Measurements from ENCODE around the gene BCL6.

BCL6 gene

DNA sequence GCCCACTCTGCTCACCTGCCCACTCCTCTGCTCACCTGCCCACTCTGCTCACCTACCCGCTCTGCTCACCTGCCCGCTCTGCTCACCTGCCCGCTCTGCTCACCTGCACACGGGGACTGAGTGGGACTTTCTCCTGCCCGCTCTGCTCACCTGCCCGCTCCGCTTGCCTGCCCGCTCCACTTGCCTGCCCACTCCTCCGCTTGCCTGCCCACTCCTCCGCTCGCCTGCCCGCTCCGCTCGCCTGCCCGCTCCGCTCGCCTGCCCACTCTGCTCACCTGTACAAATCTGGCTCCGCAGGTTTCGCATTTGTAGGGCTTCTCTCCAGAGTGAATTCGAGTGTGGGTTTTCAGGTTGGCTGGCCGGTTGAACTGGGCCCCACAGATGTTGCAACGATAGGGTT, 20.0 kb downstream of the BCL6 start:
- Histone ChIP-seq H2BK5ac (ENCODE audit: low read depth, low read length, poor library complexity) (no peak overlapping the region), H4K8ac (ENCODE audit: low read depth, low read length) (no peak overlapping the region), H3K79me2 (ENCODE audit: control insufficient read depth, insufficient read depth, low read length, poor library complexity) (no peaks in the 10 kb centered on the region), H4K91ac (ENCODE audit: low read depth, low read length) (no peak overlapping the region), H3K27me3 (ENCODE audit: insufficient read depth, low read length) (no peaks in the 10 kb centered on the region), H3K18ac (ENCODE audit: low read length) (no peak overlapping the region), H2BK12ac (ENCODE audit: low read length) (no peak overlapping the region), H4K12ac (ENCODE audit: low read depth, low read length) (no peak overlapping the region), H3K14ac (ENCODE audit: low read length) (no peak overlapping the region), H3K23ac (ENCODE audit: low read length) (no peak overlapping the region), H3K36me3 (ENCODE audit: control insufficient read depth in 1 of 2, insufficient read depth in 2 of 2, low read length in 2 of 2) (peaks cover 43 to 65% of the 10 kb centered on the region in 2 experiments), H3K4me1 (ENCODE audit: control insufficient read depth in 1 of 2, insufficient read depth in 2 of 2, low read length in 2 of 2) (no peaks in the 10 kb centered on the region), H2AK5ac (ENCODE audit: low read length) (no peak overlapping the region), H2BK120ac (ENCODE audit: insufficient read depth, low read length, poor library complexity) (no peak overlapping the region), H3K4ac (ENCODE audit: low read depth, low read length) (no peak overlapping the region), H3K9me3 (ENCODE audit: insufficient read depth, low read depth, low read length) (peaks cover 1% of the 10 kb centered on the region), H3K27ac (ENCODE audit: low read depth, low read length) (no peak overlapping the region), H3K79me1 (ENCODE audit: low read length) (no peaks in the 10 kb centered on the region), H3K9ac (ENCODE audit: low read length) (no peak overlapping the region), H3K4me2 (ENCODE audit: low read length) (no peak overlapping the region), H2AFZ (ENCODE audit: insufficient read depth, low read length, poor library complexity) (no peak overlapping the region), H3K4me3 (ENCODE audit: low read depth, low read length) (no peak overlapping the region)
- no CpG with 5 or more reads among the region's 22 CpGs for WGBS (ENCODE audit: extremely low coverage, insufficient coverage, insufficient read length)
- no peak for DNase-seq

DNA sequence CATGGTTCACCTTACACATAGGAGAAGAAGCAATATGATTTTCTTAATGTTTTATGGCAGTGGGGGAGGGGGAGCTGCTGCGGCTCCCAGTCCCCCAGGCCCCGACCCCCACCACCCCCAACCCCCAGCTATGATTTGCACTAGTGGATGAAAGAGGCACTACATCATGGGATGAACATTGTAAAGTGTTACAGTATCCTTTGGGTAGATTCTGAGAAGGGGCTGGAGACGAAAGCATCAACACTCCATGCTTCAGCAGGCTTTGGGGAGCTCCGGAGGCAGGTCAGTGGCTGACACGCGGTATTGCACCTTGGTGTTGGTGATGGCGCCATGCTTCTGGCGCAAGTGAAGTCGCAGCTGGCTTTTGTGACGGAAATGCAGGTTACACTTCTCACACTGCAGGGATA, 23.1 kb downstream of the BCL6 start:
- no peak overlapping the region for H2AFZ ChIP-seq (ENCODE audit: insufficient read depth, low read length, poor library complexity)

GRCh38 chr3:187721055-187721454, 24.2 kb downstream of the BCL6 start:
- H3K27me3 ChIP-seq (ENCODE audit: insufficient read depth, low read length) = no peaks in the 10 kb centered on the region
- H3K4ac ChIP-seq (ENCODE audit: low read depth, low read length) = no peak overlapping the region
- no peak overlapping the region for H3K4me3 ChIP-seq (ENCODE audit: low read depth, low read length)

More for the DNA sequence above, 23.1 kb downstream of the BCL6 start:
- H2BK12ac ChIP-seq (ENCODE audit: low read length) = no peak overlapping the region
- H3K4ac ChIP-seq (ENCODE audit: low read depth, low read length) = no peak overlapping the region
- no peaks in the 10 kb centered on the region for H3K9me3 ChIP-seq (ENCODE audit: insufficient read depth, low read depth, low read length)
- no peaks in the 10 kb centered on the region for H3K4me1 ChIP-seq (ENCODE audit: control insufficient read depth in 1 of 2, insufficient read depth in 2 of 2, low read length in 2 of 2)
- H3K27ac ChIP-seq (ENCODE audit: low read depth, low read length) = no peak overlapping the region
- no peak for DNase-seq
- H3K4me2 ChIP-seq (ENCODE audit: low read length) = no peak overlapping the region
- no peaks in the 10 kb centered on the region for H3K79me1 ChIP-seq (ENCODE audit: low read length)
- H2AK5ac ChIP-seq (ENCODE audit: low read length) = no peak overlapping the region
- no peak overlapping the region for H4K12ac ChIP-seq (ENCODE audit: low read depth, low read length)
- H3K4me3 ChIP-seq (ENCODE audit: low read depth, low read length) = no peak overlapping the region
- no peak overlapping the region for H3K14ac ChIP-seq (ENCODE audit: low read length)
- H3K27me3 ChIP-seq (ENCODE audit: insufficient read depth, low read length) = no peaks in the 10 kb centered on the region
- no peak overlapping the region for H4K8ac ChIP-seq (ENCODE audit: low read depth, low read length)
- no peaks in the 10 kb centered on the region for H3K79me2 ChIP-seq (ENCODE audit: control insufficient read depth, insufficient read depth, low read length, poor library complexity)
- H3K36me3 ChIP-seq (ENCODE audit: control insufficient read depth in 1 of 2, insufficient read depth in 2 of 2, low read length in 2 of 2) = peaks cover 25 to 40% of the 10 kb centered on the region in 2 experiments
- no CpG with 5 or more reads among the region's 10 CpGs for WGBS (ENCODE audit: extremely low coverage, insufficient coverage, insufficient read length)
- no peak overlapping the region for H3K9ac ChIP-seq (ENCODE audit: low read length)
- H3K23ac ChIP-seq (ENCODE audit: low read length) = no peak overlapping the region
- no peak overlapping the region for H2BK120ac ChIP-seq (ENCODE audit: insufficient read depth, low read length, poor library complexity)
- no peak overlapping the region for H3K18ac ChIP-seq (ENCODE audit: low read length)
- no peak overlapping the region for H2BK5ac ChIP-seq (ENCODE audit: low read depth, low read length, poor library complexity)
- H4K91ac ChIP-seq (ENCODE audit: low read depth, low read length) = no peak overlapping the region

DNA sequence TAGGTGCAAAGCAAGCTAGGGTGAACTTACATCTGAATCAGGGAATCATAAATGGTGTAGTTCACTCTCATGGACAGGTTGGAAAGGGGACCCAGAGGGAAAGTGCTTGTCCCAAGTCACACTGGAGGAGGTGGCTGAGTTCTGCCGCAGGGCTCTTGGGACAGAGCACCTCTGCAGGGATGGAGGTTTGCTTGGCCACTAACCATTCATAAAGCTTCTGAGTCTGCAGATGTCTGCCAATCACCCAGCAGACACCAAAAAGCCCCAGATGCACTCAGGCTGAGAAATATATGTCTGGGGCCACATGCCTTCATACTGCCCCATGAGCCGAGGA, 25.0 kb downstream of the BCL6 start:
- Histone ChIP-seq H3K79me2 (ENCODE audit: control insufficient read depth, insufficient read depth, low read length, poor library complexity) (no peaks in the 10 kb centered on the region), H3K27me3 (ENCODE audit: insufficient read depth, low read length) (no peaks in the 10 kb centered on the region), H3K27ac (ENCODE audit: low read depth, low read length) (no peak overlapping the region), H4K91ac (ENCODE audit: low read depth, low read length) (no peak overlapping the region), H4K12ac (ENCODE audit: low read depth, low read length) (no peak overlapping the region), H3K4me1 (ENCODE audit: control insufficient read depth in 1 of 2, insufficient read depth in 2 of 2, low read length in 2 of 2) (no peaks in the 10 kb centered on the region), H2BK5ac (ENCODE audit: low read depth, low read length, poor library complexity) (no peak overlapping the region), H3K9ac (ENCODE audit: low read length) (no peak overlapping the region), H3K9me3 (ENCODE audit: insufficient read depth, low read depth, low read length) (no peaks in the 10 kb centered on the region), H3K4me2 (ENCODE audit: low read length) (no peak overlapping the region), H4K8ac (ENCODE audit: low read depth, low read length) (no peak overlapping the region), H3K79me1 (ENCODE audit: low read length) (no peaks in the 10 kb centered on the region), H3K36me3 (ENCODE audit: control insufficient read depth in 1 of 2, insufficient read depth in 2 of 2, low read length in 2 of 2) (peaks cover 15 to 25% of the 10 kb centered on the region in 2 experiments), H3K18ac (ENCODE audit: low read length) (no peak overlapping the region), H3K14ac (ENCODE audit: low read length) (no peak overlapping the region), H2AK5ac (ENCODE audit: low read length) (no peak overlapping the region), H3K23ac (ENCODE audit: low read length) (no peak overlapping the region), H2BK120ac (ENCODE audit: insufficient read depth, low read length, poor library complexity) (no peak overlapping the region), H3K4me3 (ENCODE audit: low read depth, low read length) (no peak overlapping the region), H3K4ac (ENCODE audit: low read depth, low read length) (no peak overlapping the region), H2BK12ac (ENCODE audit: low read length) (no peak overlapping the region), H2AFZ (ENCODE audit: insufficient read depth, low read length, poor library complexity) (no peak overlapping the region)
- WGBS (ENCODE audit: extremely low coverage, insufficient coverage, insufficient read length) = no CpG with 5 or more reads among the region's 2 CpGs
- no peak for DNase-seq

More at GRCh38 chr3:187721055-187721454, 24.2 kb downstream of the BCL6 start:
- Histone ChIP-seq H3K4me1 (ENCODE audit: control insufficient read depth in 1 of 2, insufficient read depth in 2 of 2, low read length in 2 of 2) (no peaks in the 10 kb centered on the region), H2BK120ac (ENCODE audit: insufficient read depth, low read length, poor library complexity) (no peak overlapping the region), H3K9me3 (ENCODE audit: insufficient read depth, low read depth, low read length) (no peaks in the 10 kb centered on the region), H3K18ac (ENCODE audit: low read length) (no peak overlapping the region), H3K4me2 (ENCODE audit: low read length) (no peak overlapping the region), H3K9ac (ENCODE audit: low read length) (no peak overlapping the region), H3K14ac (ENCODE audit: low read length) (no peak overlapping the region), H2AFZ (ENCODE audit: insufficient read depth, low read length, poor library complexity) (no peak overlapping the region), H3K79me2 (ENCODE audit: control insufficient read depth, insufficient read depth, low read length, poor library complexity) (no peaks in the 10 kb centered on the region), H3K79me1 (ENCODE audit: low read length) (no peaks in the 10 kb centered on the region), H2AK5ac (ENCODE audit: low read length) (no peak overlapping the region), H3K23ac (ENCODE audit: low read length) (no peak overlapping the region), H4K91ac (ENCODE audit: low read depth, low read length) (no peak overlapping the region), H2BK12ac (ENCODE audit: low read length) (no peak overlapping the region), H3K27ac (ENCODE audit: low read depth, low read length) (no peak overlapping the region), H4K12ac (ENCODE audit: low read depth, low read length) (no peak overlapping the region), H4K8ac (ENCODE audit: low read depth, low read length) (no peak overlapping the region), H2BK5ac (ENCODE audit: low read depth, low read length, poor library complexity) (no peak overlapping the region), H3K36me3 (ENCODE audit: control insufficient read depth in 1 of 2, insufficient read depth in 2 of 2, low read length in 2 of 2) (peaks cover 19 to 33% of the 10 kb centered on the region in 2 experiments)
- WGBS (ENCODE audit: extremely low coverage, insufficient coverage, insufficient read length) = no CpG with 5 or more reads among the region's 8 CpGs
- no peak for DNase-seq

Measured in trophoblast cell (in vitro differentiated cells and primary cell).